Hepatic stellate cell (primary cell): Measurements from ENCODE around the gene PCDH17.

Experiments used
- DNase-seq: peaks from one replicate; pipeline ENCODE4 v3.0.0; 2011; ENCODE audit warnings: low spot score

Gene PCDH17

DNA sequence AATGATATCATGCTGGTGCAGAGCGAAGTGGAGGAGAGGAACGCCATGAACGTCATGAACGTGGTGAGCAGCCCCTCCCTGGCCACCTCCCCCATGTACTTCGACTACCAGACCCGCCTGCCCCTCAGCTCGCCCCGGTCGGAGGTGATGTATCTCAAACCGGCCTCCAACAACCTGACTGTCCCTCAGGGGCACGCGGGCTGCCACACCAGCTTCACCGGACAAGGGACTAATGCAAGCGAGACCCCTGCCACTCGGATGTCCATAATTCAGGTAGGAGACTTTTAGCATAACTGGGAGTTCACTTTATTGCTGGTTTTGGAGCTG is 3.3 kb downstream of the PCDH17 start:
- DNase-seq, result no peak

DNA sequence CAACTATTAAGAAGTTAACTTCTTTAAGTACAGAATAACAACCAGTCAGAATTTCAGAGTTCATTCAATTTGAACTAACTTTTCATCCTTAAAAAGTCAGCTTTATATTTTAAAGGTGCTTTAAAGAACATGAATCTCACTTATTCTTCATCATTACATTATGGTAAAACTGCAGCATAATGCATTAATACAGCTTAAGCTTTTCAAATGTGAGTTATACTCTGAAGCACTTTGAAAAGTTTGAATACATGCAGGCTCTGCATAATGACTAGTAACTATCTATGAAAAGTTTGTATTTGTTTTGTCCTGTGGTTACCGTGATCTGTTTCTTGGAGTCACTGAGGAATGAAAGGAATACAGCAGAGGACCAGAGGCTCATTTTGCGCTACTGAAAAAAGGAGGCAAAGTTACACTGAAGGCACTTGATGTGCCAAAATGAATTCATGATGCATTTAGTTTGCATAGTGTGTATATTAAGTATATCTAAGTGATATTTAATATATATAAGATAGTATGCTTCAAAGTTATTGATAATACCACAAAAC is 4.1 kb downstream of the PCDH17 start:
- DNase-seq, result no peak

DNA sequence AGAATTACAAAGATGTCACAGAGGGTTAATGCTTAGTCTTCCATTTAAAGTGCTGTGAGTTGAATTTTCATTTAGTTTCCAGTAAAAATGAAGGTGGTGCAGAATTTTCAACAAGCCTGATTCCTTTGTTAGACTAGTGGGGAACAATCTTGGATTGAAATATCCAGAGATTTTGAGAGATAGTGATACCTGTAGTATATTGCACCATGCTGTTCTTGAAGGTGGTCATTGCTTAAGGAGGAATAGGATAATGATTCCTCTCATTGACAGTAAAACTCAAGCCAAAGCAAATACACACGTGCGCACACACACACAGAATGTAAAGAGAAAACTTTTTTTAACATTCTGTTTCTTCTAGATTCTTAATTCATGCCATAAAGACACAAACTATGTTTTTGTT is 5.3 kb downstream of the PCDH17 start:
- DNase-seq, result no peak

DNA sequence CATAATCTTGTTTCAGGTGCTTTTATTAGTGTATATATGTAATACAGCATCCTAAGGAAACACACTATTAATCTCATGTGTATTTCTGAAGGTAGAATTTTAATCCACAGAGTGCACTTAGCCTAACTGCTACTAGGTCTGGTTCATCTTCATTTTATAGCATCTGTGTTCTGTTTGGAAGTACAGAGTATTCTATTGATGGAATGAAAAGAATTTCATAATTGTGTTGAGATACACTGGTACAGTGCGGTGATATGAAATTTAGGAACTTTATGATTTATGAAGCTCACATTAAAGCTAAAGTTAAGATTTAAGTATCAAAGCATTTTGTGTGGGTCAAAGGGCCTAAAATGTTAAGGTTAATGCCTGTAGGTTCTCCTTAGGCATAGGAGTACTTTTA is 6.0 kb downstream of the PCDH17 start:
- DNase-seq, result no peak

DNA sequence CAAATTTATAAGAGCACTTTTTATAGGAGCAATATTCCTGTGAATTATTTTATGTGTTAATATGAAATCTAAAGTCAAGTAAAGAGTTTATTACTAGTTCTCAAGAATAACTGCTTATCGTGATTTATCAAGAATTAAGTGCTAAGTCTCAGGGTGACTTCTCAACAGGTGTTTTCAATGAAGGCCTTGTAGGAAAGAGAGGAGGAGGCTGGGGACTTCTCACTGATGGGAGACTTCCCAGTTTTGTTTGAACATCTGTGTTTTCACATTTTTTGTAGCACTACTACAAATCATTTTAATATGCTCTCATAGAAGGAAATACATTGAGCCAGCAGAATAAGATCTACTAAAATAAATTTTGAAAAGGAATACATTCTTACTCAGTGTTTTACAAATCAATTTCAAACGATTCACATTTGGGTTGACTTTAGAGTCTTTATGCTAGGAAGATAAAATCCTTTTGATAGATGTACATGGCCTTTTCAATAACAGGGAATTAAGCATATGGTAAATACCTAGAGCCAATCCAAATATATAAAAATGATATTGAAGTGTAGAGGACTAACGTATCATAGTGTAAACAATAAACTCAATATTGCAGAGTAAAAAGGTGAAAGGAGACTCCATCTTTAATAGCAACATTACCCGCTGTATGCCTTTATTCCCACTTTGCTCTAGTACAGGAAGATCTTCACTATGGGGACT is 6.8 kb downstream of the PCDH17 start:
- DNase-seq, result no peak

DNA sequence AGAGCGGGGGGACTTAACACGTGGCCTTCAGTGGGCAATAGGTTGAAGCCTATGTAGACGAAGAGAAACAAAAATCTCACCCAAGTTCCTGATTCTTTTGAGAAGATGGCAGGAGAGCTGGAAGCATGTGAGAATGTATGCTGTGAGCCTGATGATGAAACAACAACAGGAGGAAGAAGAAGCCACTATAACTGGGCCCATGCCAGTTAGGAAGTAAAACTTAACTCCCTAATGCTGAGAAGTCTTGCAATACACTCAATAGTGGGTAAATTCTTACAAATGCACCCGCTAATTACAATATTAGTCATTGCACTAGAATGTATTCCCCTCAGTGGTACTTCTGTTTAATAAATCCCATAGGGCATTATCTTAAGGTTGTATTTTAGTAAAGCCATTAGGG is 9.1 kb downstream of the PCDH17 start:
- no peak for DNase-seq

DNA sequence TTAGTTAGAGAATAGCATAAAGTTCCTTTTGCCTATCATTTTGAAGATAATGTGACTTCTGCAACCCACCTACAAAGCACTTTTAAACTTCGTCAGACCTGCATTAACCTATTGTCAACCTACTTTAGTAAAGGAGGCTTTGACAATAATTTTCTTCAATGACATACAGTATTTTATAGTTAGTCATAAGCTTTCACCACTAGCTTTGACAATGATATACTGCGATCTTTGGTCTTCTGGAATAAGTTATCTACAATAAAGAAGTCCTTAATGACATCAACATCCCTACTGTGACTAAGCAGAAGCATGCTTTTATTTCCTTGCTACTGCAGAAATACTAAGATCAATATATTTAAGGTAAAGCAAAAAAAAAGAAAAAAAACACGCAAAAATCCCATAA is 9.5 kb downstream of the PCDH17 start:
- no peak for DNase-seq

GRCh38 chr13:57644106-57644505 is 12.6 kb downstream of the PCDH17 start:
- DNase-seq, result no peak

GRCh38 chr13:57653229-57653989 is 21.9 kb downstream of the PCDH17 start:
- no peak for DNase-seq

GRCh38 chr13:57665481-57665880 is 33.9 kb downstream of the PCDH17 start:
- DNase-seq, result no peak

- DNase-seq, result no peak
Observed at GRCh38 chr13:57666131-57666953, 34.8 kb downstream of the PCDH17 start.

GRCh38 chr13:57672168-57672567 is 40.6 kb downstream of the PCDH17 start:
- DNase-seq, result no peak

GRCh38 chr13:57673197-57673596 is 41.7 kb downstream of the PCDH17 start:
- DNase-seq, result no peak

DNA sequence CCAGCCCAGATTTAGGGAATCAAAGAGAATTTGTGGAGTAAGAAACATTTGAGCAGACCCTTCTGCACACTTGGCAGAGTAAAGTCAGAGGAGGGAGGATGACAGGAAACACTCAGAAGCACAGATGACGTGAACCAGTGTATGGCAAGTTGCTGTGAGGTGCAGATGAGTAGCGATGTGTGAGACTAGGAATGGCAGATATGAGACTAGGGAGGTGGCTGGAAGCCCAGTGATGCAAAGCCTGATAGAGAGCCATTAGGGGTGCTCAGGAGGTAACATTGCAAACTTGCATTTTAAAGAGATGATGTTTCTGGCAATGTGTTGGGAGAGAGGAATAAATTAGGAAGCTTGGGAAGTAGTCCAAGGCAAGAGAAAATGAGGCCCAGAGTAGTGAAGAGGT is 44.0 kb downstream of the PCDH17 start:
- no peak for DNase-seq

- no peak for DNase-seq
Observed at GRCh38 chr13:57680609-57681008, 49.1 kb downstream of the PCDH17 start.

- DNase-seq, result no peak
Observed at GRCh38 chr13:57682128-57682716, 50.7 kb downstream of the PCDH17 start.

GRCh38 chr13:57698851-57699250 is 67.3 kb downstream of the PCDH17 start:
- DNase-seq, result no peak

DNA sequence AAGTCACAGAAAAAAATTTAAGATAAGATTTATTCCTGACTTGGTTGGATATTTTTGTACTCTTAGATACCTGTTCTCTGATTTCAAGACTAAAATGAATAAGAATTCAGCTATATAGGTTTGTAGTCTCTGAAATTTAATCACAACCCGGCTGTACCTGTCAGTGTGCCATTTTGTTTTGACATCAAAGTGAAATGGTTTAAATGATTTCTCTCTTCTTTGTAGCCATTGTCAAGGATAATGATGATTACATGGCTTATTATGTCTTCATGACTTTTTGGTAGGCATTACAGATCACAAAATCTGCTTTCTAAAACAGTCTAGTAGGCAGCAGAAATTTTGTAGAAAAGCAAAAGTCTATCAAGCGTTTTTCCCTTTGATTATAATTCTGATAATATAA is 72.5 kb downstream of the PCDH17 start:
- no peak for DNase-seq

GRCh38 chr13:57716295-57716694 is 84.8 kb downstream of the PCDH17 start:
- no peak for DNase-seq

DNA sequence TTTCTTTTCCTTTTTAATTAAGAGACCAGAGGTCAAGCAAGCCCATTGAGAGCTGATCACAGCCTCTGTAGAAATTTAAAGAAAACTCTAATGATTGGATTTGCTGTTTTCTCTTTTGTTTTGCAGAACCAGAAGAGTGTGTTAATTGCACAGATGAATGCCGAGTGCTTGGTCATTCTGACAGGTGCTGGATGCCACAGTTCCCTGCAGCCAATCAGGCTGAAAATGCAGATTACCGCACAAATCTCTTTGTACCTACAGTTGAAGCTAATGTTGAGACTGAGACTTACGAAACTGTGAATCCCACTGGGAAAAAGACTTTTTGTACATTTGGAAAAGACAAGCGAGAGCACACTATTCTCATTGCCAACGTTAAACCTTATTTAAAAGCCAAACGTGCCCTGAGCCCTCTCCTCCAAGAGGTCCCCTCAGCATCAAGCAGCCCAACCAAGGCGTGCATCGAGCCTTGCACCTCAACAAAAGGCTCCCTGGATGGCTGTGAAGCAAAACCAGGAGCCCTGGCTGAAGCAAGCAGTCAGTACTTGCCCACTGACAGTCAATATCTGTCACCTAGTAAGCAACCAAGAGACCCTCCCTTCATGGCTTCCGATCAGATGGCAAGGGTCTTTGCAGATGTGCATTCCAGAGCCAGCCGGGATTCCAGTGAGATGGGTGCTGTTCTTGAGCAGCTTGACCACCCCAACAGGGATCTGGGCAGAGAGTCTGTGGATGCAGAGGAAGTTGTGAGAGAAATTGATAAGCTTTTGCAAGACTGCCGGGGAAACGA is 93.1 kb downstream of the PCDH17 start:
- no peak for DNase-seq

- DNase-seq, result no peak
Observed at GRCh38 chr13:57725480-57725879, 93.9 kb downstream of the PCDH17 start.

GRCh38 chr13:57726981-57727380 is 95.4 kb downstream of the PCDH17 start:
- no peak for DNase-seq
